Progenitor cell of endocrine pancreas (in vitro differentiated cells): Measurements from ENCODE around the gene NRGN. TPM values are rescaled to one million over a fixed set of nuclear protein-coding genes. Genes with fewer than 3 reads are reported as not detected.

Experiments used
- DNase-seq: peaks from one replicate; pipeline ENCODE4 v3.0.0; 2021; ENCODE audit warnings: low spot score; ENCODE audit not compliant: unreplicated experiment
- H3K27ac Mint-ChIP-seq: 2 replicates; pipeline ENCODE4 v1.8.0; 2021; ENCODE audit warnings: mild to moderate bottlenecking, moderate library complexity, mixed read lengths
- H3K27me3 Mint-ChIP-seq: 2 replicates; pipeline ENCODE4 v1.8.0; 2021; ENCODE audit warnings: mixed read lengths
- H3K36me3 Mint-ChIP-seq: 2 replicates; pipeline ENCODE4 v1.8.0; 2022; ENCODE audit warnings: mixed read lengths; ENCODE audit not compliant: insufficient read depth
- H3K4me1 Mint-ChIP-seq: 2 replicates; pipeline ENCODE4 v1.8.0; 2021; ENCODE audit warnings: low read depth, mixed read lengths
- H3K4me3 Mint-ChIP-seq: 2 replicates; pipeline ENCODE4 v1.8.0; 2021; ENCODE audit warnings: low read depth, mild to moderate bottlenecking, moderate library complexity, mixed read lengths
- H3K9me3 Mint-ChIP-seq: 2 replicates; pipeline ENCODE4 v1.8.0; 2021; ENCODE audit warnings: low read depth, mixed read lengths
- CTCF ChIP-seq: fragments of 200-600 bp; sonication (generic); IDR thresholded peaks from one replicate; pipeline ENCODE4 v1.5.0; 2021; ENCODE audit warnings: antibody characterized with exemption, mild to moderate bottlenecking; ENCODE audit not compliant: unreplicated experiment
- total RNA-seq: library from RNA; stranded (reverse); gene quantifications from 2 replicates; pipeline ENCODE4 v1.2.1, GENCODE V29; 2021

NRGN gene
- total RNA-seq, 1 donor from 2014 or later: 5.9 TPM

GRCh38 chr11:124745835-124746620, 6.3 kb downstream of the NRGN start:
- H3K36me3 Mint-ChIP-seq: no peaks in the 10 kb centered on the region
- H3K27me3 Mint-ChIP-seq: peaks cover 96% of the 10 kb centered on the region
- peak overlapping the region; percentile 86 for H3K4me3 Mint-ChIP-seq
- peaks cover 24% of the 10 kb centered on the region for H3K4me1 Mint-ChIP-seq
- no peaks in the 10 kb centered on the region for H3K9me3 Mint-ChIP-seq
- DNase-seq: no peak
- peak; percentile 49 for TF ChIP-seq CTCF
- H3K27ac Mint-ChIP-seq: peak overlapping the region; percentile 40

- Mint-ChIP-seq H3K36me3 (no peaks in the 10 kb centered on the region), H3K27ac (peak overlapping the region; percentile 40), H3K4me1 (peaks cover 22% of the 10 kb centered on the region), H3K4me3 (peak overlapping the region; percentile 86), H3K27me3 (peaks cover 93% of the 10 kb centered on the region), H3K9me3 (no peaks in the 10 kb centered on the region)
- peak; percentile 66 for DNase-seq
- peak; percentile 60 for TF ChIP-seq CTCF
Observed at GRCh38 chr11:124746621-124747243, 7.0 kb downstream of the NRGN start.

GRCh38 chr11:124747406-124748099, 7.8 kb downstream of the NRGN start:
- Mint-ChIP-seq H3K4me1 (peaks cover 22% of the 10 kb centered on the region), H3K9me3 (no peaks in the 10 kb centered on the region), H3K27ac (no peak overlapping the region), H3K4me3 (peak overlapping the region; percentile 86), H3K27me3 (peaks cover 89% of the 10 kb centered on the region), H3K36me3 (no peaks in the 10 kb centered on the region)
- no peak for TF ChIP-seq CTCF
- DNase-seq: no peak

- no peak overlapping the region for H3K4me3 Mint-ChIP-seq
- no peak for TF ChIP-seq CTCF
- peaks cover 86% of the 10 kb centered on the region for H3K27me3 Mint-ChIP-seq
- no peaks in the 10 kb centered on the region for H3K36me3 Mint-ChIP-seq
- no peak for DNase-seq
- H3K27ac Mint-ChIP-seq: no peak overlapping the region
- H3K4me1 Mint-ChIP-seq: peaks cover 22% of the 10 kb centered on the region
- no peaks in the 10 kb centered on the region for H3K9me3 Mint-ChIP-seq
Observed at GRCh38 chr11:124748100-124748418, 8.3 kb downstream of the NRGN start.
